PC-3 (cell line): ENCODE data around the gene SLC8A2. TPM values are rescaled to one million over a fixed set of nuclear protein-coding genes. Genes with fewer than 3 reads are reported as not detected.

ENCODE experiments used
- ATAC-seq: fragments of 200-7000 bp; cut with Tn5 transposase; 2 replicates; pipeline ENCODE4 v1.9.1; 2020; ENCODE audit warnings: mild to moderate bottlenecking, moderate library complexity
- BruUV-seq: library from RNA; stranded (reverse); fragments of 400-500 nt; replicated peaks from 2 replicates; lab custom pipeline; 2021; lab: Mats Ljungman, UMichigan
- CTCF ChIA-PET: fragments of 300-600 bp; sonication (Branson Sonifier 250); formaldehyde crosslinking; loops from one replicate; lab custom pipeline; 2022; ENCODE audit warnings: antibody characterized with exemption; lab: Charles Lee
- POLR2A ChIA-PET: fragments of 300-600 bp; sonication (Branson Sonifier 250); formaldehyde crosslinking; loops from one replicate; lab custom pipeline; 2022; ENCODE audit warnings: antibody characterized with exemption; ENCODE audit not compliant: unreplicated experiment; lab: Charles Lee
- DNase-seq: peaks from one replicate; pipeline ENCODE4 v3.0.0-alpha.2; 2015
- H2AFZ ChIP-seq: fragments of 300-600 bp; sonication (generic); 2 replicates; pipeline ENCODE4 v1.6.0; 2016; ENCODE audit warnings: antibody characterized with exemption, low read length
- H3F3A ChIP-seq: fragments of 300-600 bp; sonication (generic); one replicate; pipeline ENCODE4 v1.6.0; 2017; ENCODE audit warnings: antibody characterized with exemption, low read length, control low read depth, mild to moderate bottlenecking; ENCODE audit not compliant: unreplicated experiment
- H3K27ac ChIP-seq: fragments of 300-600 bp; sonication (generic); 2 replicates; pipeline ENCODE4 v1.5.1; 2016; ENCODE audit warnings: mild to moderate bottlenecking, low read length
- H3K27me3 ChIP-seq: fragments of 300-600 bp; sonication (generic); 2 replicates; pipeline ENCODE4 v1.6.1; 2016; ENCODE audit warnings: low read length, mixed read lengths
- H3K36me3 ChIP-seq: fragments of 300-600 bp; sonication (generic); 2 replicates; pipeline ENCODE4 v1.6.1; 2016; ENCODE audit warnings: low read depth, mixed run types, low read length, mixed read lengths
- H3K4me1 ChIP-seq: fragments of 300-600 bp; sonication (generic); 2 replicates; pipeline ENCODE4 v1.5.1; 2016; ENCODE audit warnings: low read length; ENCODE audit not compliant: insufficient read depth
- H3K4me2 ChIP-seq: fragments of 300-600 bp; sonication (generic); 2 replicates; pipeline ENCODE4 v1.6.0; 2016; ENCODE audit warnings: low read length
- H3K4me3 ChIP-seq: fragments of 300-600 bp; sonication (generic); 2 replicates; pipeline ENCODE4 v1.5.1; 2016; ENCODE audit warnings: mild to moderate bottlenecking, low read length, mixed read lengths
- H3K79me2 ChIP-seq: fragments of 300-600 bp; sonication (generic); 2 replicates; pipeline ENCODE4 v1.6.1; 2017; ENCODE audit warnings: low read length, mixed read lengths
- H3K9ac ChIP-seq: fragments of 300-600 bp; sonication (generic); 2 replicates; pipeline ENCODE4 v1.6.0; 2016; ENCODE audit warnings: mild to moderate bottlenecking, low read length
- H3K9me2 ChIP-seq: fragments of 300-600 bp; sonication (generic); replicated peaks from 2 replicates; pipeline ENCODE4 v1.6.1; 2016; ENCODE audit warnings: mixed run types, low read length, mixed read lengths
- H3K9me3 ChIP-seq: fragments of 300-600 bp; sonication (generic); 2 replicates; pipeline ENCODE4 v1.6.1; 2016; ENCODE audit warnings: low read length, mixed read lengths
- H4K20me1 ChIP-seq: fragments of 300-600 bp; sonication (generic); 2 replicates; pipeline ENCODE4 v1.6.1; 2016; ENCODE audit warnings: low read length, mixed read lengths
- CTCF ChIP-seq: fragments of 300-600 bp; sonication (generic); conservative IDR thresholded peaks from 2 replicates; pipeline ENCODE4 v1.5.1; 2017; ENCODE audit warnings: antibody characterized with exemption, low read depth, mild to moderate bottlenecking, low read length
- EZH2 ChIP-seq: fragments of 300-600 bp; sonication (generic); IDR thresholded peaks from one replicate; pipeline ENCODE4 v1.6.1; 2017; ENCODE audit warnings: antibody characterized with exemption, mild to moderate bottlenecking, low read length; ENCODE audit not compliant: unreplicated experiment
- EZH2phosphoT487 ChIP-seq: fragments of 300-600 bp; sonication (generic); IDR thresholded peaks from 2 replicates; pipeline ENCODE4 v1.6.1; 2018; ENCODE audit warnings: mild to moderate bottlenecking, antibody characterized with exemption, low read length, borderline replicate concordance
- intact Hi-C: fragments of 100-400 bp; cut with micrococcal nuclease; formaldehyde crosslinking; loops from 2 replicates; pipeline ENCODE4 v1.9.0; 2023
- total RNA-seq: library from RNA; depleted of rRNA; stranded (reverse); fragments of >200 nt; gene quantifications from 2 replicates; pipeline ENCODE4 v1.2.3, GENCODE V29; 2014

SLC8A2 gene
- total RNA-seq, 1 experiment from 2014 or later: 0.33 TPM

- no peaks in the 10 kb centered on the region for H3K4me1 ChIP-seq
- H3K79me2 ChIP-seq: no peaks in the 10 kb centered on the region
- intact Hi-C loops: no loop called here
- TF ChIP-seq CTCF (no peak), EZH2 (no peak), EZH2phosphoT487 (no peak)
- no peaks in the 10 kb centered on the region for H4K20me1 ChIP-seq
- no TSS peak for BruUV-seq
- no peaks in the 10 kb centered on the region for H3K36me3 ChIP-seq
- ATAC-seq (no peak), DNase-seq (no peak)
- H3K9ac ChIP-seq: no peak overlapping the region
- no peaks in the 10 kb centered on the region for H3F3A ChIP-seq
- H3K9me3 ChIP-seq: no peaks in the 10 kb centered on the region
- no peak overlapping the region for H3K4me2 ChIP-seq
- H3K9me2 ChIP-seq: no peaks in the 10 kb centered on the region
- no peak overlapping the region for H2AFZ ChIP-seq
- CTCF ChIA-PET: no interaction called here
- POLR2A ChIA-PET: no interaction called here
- no peaks in the 10 kb centered on the region for H3K27me3 ChIP-seq
- no peak overlapping the region for H3K27ac ChIP-seq
- no peak overlapping the region for H3K4me3 ChIP-seq
Measured at GRCh38 chr19:47493378-47494210, 21.9 kb upstream of the SLC8A2 start.

- Histone ChIP-seq H3K4me2 (no peak overlapping the region), H3K4me1 (no peaks in the 10 kb centered on the region), H3K4me3 (no peak overlapping the region), H2AFZ (no peak overlapping the region), H3K27ac (no peak overlapping the region), H3K36me3 (no peaks in the 10 kb centered on the region), H3K9me2 (no peaks in the 10 kb centered on the region), H3K79me2 (no peaks in the 10 kb centered on the region), H3K9me3 (no peaks in the 10 kb centered on the region), H4K20me1 (no peaks in the 10 kb centered on the region), H3K27me3 (no peaks in the 10 kb centered on the region), H3K9ac (no peak overlapping the region), H3F3A (no peaks in the 10 kb centered on the region)
- TF ChIP-seq EZH2phosphoT487 (no peak), EZH2 (no peak), CTCF (no peak)
- BruUV-seq: no TSS peak
- DNase-seq (no peak), ATAC-seq (no peak)
- CTCF ChIA-PET: no interaction called here
- intact Hi-C loops: no loop called here
- POLR2A ChIA-PET: no interaction called here
Measured at GRCh38 chr19:47492571-47493377, 21.1 kb upstream of the SLC8A2 start.

- Histone ChIP-seq H3K9me2 (no peaks in the 10 kb centered on the region), H3K4me3 (no peak overlapping the region), H3K79me2 (no peaks in the 10 kb centered on the region), H3K36me3 (no peaks in the 10 kb centered on the region), H3K9me3 (no peaks in the 10 kb centered on the region), H4K20me1 (no peaks in the 10 kb centered on the region), H3K4me2 (no peak overlapping the region), H2AFZ (no peak overlapping the region), H3K9ac (no peak overlapping the region), H3K4me1 (no peaks in the 10 kb centered on the region), H3K27ac (no peak overlapping the region), H3F3A (no peaks in the 10 kb centered on the region), H3K27me3 (no peaks in the 10 kb centered on the region)
- DNase-seq (no peak), ATAC-seq (no peak)
- TF ChIP-seq CTCF (no peak), EZH2 (no peak), EZH2phosphoT487 (no peak)
- CTCF ChIA-PET: no interaction called here
- POLR2A ChIA-PET: no interaction called here
- intact Hi-C loops: no loop called here
- BruUV-seq: no TSS peak
Measured at GRCh38 chr19:47492137-47492533, 20.4 kb upstream of the SLC8A2 start.
